GM10266 (cell line): ENCODE results near the gene DSE.

Experiments
- DNase-seq: peaks from one replicate; pipeline ENCODE4 v3.0.0; 2012; ENCODE audit errors: extremely low spot score
- CTCF ChIP-seq: IDR thresholded peaks from 2 replicates; pipeline ENCODE4 v1.5.1; 2012; ENCODE audit warnings: mild to moderate bottlenecking, low read depth; ENCODE audit not compliant: control insufficient read depth, insufficient read depth; ENCODE audit errors: missing control alignments

DSE gene

GRCh38 chr6:116379764-116380163, 9.0 kb downstream of the DSE start:
- DNase-seq, result no peak
- TF ChIP-seq CTCF, result no peak

GRCh38 chr6:116380346-116380745, 9.6 kb downstream of the DSE start:
- no peak for TF ChIP-seq CTCF
- DNase-seq, result no peak

- DNase-seq, result no peak
- TF ChIP-seq CTCF, result no peak
These were observed 10.3 kb downstream of the DSE start for GRCh38 chr6:116381000-116381399.

DNA sequence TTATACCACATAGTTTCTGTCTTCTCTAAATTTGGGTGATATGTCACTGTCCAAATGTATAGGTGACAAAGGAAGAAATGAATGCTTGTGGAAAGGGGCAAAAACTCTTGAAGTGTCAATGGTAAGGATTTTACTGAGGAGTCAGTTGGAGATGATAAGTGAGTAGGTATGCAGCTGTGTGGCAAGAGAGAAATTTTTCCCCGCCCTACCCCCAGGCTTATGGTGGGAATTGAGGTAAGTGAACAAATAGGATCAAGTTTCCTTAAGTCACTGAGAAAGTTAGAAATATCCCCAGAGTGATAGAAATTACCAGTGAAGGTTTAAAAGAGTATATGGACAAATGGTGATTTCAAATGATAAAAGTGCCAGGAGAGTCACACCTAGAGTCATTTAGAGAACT, 11.8 kb downstream of the DSE start:
- TF ChIP-seq CTCF, result no peak
- DNase-seq, result no peak

GRCh38 chr6:116384727-116385458, 14.1 kb downstream of the DSE start:
- no peak for DNase-seq

DNA sequence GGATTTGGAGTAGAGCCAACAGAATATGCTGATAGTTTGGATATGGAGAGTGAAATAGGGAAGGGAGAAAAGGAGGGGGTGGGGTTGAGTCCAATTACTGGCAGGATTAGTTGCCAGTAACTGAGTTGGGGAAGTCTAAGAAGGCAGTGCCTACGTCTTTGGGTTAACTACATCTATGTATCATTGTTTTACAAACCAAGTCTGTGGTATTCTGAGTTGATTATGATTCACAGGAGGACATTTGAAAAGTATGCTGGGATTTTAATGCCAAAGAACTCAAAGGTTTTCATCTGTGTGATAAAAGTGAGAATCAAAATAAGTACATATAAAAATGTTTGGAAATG, 14.7 kb downstream of the DSE start:
- no peak for TF ChIP-seq CTCF
- DNase-seq, result no peak

More at GRCh38 chr6:116384727-116385458, 14.1 kb downstream of the DSE start:
- TF ChIP-seq CTCF, result no peak

GRCh38 chr6:116385921-116386320, 15.2 kb downstream of the DSE start:
- no peak for TF ChIP-seq CTCF
- no peak for DNase-seq
